NCI-H524 (cell line): ENCODE measurements around the gene SAMD1.

Source experiments
- DNase-seq, 2 experiments: peaks; one replicate each; lab custom pipeline; 2025; lab: John Stamatoyannopoulos, UW

The SAMD1 gene

DNA sequence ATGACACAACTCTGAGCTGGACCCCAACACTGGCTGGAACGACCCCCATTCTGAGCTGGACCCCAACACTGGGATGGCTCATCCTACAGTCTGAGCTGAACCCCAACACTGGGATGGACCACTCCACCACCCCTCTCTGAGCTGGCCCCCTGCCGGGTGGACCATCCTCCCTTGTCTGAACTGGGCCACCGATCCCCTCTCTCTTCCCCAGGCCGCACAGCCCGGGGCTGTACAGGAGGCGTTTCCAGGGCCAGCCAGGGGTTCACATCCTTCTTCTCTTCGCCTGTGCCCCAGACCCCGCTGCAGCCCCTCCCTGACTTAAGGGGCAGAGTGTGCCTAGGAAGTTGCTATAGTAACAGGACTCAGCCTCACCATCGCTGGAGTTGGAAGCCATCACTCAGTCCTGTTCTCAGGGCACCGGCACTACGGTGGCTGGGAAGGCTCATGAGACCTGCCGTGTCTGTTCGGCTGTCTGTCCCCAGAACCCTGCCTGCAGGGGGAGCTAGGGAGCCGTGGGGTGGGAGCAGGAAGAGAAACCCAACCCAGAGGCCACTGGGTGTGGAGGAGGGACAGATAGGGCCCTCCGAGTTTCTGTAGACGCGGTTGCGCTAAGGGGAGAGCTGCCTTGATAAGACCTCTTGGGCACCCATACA lies 23.3 kb upstream of the SAMD1 start:
- no peak for DNase-seq

- no peak for DNase-seq
Measured at GRCh38 chr19:14112809-14113385, 22.3 kb upstream of the SAMD1 start.

DNA sequence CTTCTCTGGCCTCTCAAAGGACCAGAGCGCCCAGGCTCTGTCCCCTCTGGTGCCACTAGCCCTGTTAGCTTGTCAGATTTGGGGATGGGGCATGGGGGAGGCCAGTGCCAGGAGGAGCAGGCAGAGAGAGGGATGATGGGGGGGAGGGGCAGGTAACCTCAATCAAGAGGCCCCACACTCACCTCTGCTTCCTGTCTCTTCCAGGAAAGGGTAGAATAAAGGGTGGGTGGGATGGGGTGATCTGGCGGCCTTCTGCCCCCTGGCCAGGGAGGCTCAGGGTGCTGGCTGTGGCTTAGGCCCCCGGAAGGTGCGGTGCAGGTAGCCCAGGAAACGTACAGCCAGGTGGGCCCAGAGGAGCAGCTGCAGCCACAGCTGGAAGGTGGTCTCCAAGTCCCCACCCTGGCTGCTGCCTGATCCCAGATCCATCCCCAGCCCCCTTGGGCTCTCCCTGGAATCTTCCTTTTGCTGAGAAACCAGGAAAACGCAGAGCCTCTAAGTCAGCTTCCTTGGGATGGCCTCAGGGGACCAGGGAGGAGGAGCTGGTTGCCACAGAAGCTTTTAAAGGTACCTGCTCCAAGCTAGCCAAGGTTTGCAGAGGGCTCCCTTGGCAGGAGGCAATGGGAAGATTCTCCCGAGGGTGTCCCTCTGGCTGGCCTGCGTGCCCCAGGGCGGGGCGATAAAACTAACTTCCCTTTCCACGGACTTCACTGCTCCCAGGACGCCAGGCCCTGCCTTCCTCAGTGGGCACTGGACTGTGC lies 21.7 kb upstream of the SAMD1 start:
- DNase-seq: no peak

- DNase-seq: no peak
Measured at GRCh38 chr19:14111486-14111885, 20.9 kb upstream of the SAMD1 start.

DNA sequence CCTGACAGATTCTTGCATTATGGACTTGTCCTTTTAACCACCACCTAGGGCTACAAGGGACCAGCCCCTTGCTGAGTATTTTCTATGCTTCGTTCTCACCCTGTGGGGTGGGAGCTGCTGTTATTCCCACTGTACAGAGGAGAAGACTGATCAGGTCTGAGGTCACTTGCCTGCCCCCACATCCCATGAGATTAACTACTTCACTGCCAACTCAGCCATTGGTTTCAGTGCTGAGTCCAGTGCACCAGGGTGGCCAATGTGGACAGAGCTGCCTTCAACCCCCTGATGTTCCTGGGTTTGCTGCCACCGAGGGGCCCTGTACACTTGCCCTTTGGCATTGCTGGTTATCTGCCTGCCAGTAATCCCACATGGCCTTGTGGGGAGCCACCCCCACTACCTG lies 20.1 kb upstream of the SAMD1 start:
- no peak for DNase-seq

DNA sequence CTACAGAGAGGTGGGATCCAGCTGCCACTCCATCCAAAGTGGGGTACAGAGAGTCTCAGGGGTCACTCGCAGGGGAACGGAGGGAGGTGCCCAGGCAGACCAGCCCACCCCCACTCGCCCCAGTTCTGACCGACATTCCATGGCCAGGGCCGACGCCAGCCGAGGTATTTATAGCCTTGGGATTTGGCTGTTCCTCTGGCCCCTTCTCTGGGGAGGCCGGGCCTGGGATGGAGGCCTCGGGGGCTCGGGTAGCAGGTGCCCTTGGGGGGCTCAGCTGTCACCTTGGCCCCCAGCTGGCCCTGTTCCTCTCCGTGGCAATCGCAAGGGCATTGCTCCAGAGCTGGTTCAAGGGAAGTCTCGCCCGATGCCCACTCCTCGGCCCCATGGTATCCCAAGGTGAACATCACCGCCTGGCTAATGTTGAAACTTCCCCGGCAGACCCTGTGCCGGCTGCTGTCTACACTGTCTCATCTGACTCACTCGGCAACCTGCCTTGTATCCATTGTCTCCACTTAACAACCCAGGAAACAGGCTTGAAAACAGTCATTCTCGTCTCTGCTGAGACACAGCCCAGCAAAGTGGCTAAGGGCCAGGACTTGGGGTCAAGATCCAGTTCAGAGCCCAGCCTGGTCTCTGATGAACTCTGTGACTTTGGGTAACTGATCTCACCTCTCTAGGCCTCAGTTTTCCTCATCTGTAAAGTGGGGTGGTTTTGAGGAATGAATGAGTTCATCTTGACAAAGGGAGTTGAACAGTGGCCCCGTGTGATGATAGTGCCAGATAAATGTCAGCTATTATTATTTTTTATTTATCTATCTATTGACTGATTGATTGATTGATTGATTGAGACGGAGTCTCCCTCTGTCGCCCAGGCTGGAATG lies 17.3 kb upstream of the SAMD1 start:
- DNase-seq: no peak

DNA sequence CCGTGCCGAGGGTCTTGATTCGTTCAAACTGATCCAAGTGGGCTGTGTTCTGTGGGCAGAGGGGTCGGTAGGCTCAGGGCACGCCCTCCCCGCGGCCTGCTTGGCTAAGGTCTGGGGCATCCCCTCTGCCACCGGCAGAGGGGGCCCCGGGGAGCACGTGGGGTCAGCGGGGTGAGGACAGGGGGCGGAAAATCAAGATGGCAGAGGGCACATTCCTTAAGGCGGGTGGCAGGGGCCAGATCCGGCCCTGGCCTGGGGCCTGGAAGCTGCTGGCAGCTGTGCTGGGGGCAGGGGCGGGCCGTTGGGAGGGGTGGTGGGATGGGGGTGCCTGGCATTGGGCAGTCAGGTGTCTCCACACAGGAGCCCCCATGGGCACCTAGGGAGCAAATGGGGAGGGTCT lies 16.3 kb upstream of the SAMD1 start:
- no peak for DNase-seq

DNA sequence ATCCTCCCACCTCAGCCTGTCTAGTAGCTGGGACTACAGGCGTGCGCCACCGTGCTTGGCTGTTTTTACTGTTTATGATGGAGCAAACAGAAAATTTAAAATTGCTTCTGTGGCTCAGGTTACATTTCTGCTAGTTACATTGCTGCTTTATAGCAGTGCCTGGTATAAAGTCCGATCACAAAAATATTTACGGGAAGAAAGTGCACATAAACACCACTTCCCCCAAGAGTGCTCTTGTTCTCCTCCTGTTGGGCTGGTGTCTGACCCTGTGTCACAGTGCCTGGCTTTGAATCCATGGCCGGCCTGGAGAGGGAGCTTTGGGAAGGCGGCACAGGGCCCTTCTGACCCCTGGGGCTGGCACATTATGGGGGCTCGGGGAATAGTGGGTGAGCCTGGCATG lies 15.1 kb upstream of the SAMD1 start:
- DNase-seq: no peak

DNA sequence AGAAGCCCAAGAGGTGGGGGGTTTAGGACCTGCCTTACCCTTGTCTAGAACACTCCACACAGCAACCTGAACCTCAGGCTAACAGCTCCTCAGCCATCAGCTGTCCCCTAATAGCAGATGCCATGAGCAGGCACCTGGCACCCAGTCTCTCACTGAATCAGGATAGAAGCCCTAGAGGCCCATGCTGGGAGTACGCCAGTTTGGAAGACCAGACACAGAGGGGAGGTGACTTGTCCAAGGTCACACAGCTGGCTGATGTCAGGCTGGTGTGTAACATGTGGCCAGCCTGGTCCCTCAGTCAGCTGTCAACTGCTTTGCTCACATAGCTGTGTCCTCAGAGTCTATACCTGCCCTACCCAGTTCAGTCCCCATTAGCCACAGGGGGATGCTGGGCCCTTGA lies 12.8 kb upstream of the SAMD1 start:
- no peak for DNase-seq

DNA sequence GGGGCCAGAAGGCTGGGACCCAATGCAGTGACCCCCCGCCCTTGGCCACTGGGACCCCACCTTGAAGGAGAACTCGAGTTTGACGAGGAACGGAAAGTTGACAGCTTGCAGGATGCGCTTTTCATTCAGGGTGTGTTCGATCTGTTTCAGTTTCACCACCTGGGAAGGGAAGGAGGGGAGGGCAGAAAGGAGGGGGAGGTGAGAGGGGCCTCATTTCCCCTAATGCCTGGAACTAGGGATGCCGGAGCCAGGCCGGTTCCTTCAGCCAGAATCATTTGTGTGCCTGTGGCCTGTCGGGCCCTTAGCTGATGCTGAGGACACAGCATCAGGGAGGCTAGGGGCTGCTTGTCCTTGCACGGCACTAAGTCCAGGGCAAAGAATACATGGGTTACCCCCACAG lies 12.2 kb upstream of the SAMD1 start:
- no peak for DNase-seq

DNA sequence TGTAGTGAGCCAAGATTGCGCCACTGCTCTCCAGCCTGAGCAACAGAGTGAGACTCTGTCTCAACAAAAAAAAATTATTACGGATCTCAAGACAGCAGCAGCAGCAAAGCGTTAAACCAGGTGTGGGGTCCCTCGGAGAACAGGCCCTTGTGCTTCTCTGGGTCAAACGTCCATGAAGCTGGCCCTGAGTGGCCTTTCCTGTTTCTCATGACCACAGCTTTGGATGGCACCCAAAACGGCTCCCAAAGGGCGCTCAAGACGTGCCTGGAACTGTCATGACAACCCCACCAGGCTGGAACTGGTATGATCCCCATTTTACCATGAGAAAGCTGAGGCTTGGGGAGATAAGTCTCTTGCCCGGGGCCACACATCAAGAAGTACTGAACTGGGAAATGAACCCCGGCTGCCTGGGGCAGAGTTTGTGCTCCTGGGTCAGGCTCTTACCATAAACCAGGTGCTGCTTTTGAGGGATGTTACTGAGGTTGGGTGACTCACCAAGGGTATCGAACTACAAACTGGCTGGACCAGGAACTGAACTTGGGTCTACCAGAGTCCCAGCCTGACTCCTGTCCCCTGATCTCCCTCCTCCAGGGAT lies 11.6 kb upstream of the SAMD1 start:
- DNase-seq: no peak

GRCh38 chr19:14101003-14101545 lies 10.5 kb upstream of the SAMD1 start:
- DNase-seq: no peak

DNA sequence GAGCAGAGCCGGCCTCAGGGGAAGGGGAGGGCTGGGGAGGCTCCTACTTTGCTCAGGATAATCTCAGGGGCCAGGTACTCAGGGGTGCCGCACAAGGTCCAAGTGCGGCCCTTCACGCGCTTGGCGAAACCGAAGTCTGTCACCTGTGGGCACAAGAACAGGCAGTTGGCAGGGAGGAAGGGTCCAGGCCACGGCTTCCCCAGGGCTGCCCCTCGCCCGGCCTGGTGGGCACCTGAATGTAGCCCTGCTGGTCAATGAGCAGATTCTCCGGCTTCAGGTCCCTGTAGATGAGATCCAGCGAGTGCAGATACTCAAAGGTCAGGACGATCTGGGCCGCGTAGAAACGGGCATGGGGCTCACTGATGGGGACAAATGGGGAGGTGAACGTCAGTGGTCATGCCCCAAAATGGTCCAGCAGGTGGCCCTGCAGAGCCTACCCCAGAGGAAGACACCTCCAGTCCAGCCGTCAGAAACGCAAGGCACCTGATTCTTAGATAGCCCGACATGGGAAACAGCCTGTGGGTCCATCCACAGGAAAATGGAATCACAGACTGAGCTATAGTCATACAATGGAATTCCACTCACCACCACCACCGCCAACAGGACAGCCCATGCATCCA lies 7.1 kb upstream of the SAMD1 start:
- peak in 1 of 2 experiments; percentile 11 for DNase-seq

- DNase-seq: no peak
Measured at GRCh38 chr19:14096272-14096992, 5.9 kb upstream of the SAMD1 start.

GRCh38 chr19:14094854-14095253 lies 4.3 kb upstream of the SAMD1 start:
- no peak for DNase-seq

DNA sequence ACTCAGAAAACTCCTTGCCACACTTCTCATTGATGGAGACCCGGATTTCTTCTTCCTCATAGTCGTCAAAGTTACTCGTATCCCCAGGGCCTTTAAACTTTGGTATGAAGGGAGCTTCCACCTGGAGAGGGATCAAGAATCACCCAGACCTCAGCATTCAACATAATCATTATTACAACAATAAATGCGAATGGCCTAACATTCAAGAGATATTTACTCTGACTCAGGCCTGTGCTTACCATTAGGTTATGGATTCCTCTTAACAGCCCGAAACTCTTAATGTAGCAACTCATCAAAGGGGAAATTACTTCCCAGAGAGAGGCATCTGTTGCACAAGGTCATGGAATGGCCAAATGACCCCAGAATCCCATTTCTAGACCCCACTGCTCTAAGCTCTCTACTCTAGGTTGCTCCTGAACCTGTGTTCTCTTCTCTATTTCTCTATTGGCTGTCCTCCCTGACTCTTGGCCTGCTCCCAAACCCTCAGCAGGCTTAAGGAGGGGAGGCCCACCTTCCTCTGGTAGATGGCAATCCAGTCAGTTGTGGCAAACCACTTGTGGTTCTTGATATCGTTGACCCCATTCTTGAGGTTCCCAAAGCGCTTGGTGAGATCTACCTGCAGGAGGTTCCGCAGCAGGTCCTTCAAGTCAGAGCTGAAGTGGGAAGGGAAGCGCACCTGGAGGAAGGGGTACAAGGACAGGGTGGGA lies 2.7 kb upstream of the SAMD1 start:
- DNase-seq: no peak

DNA sequence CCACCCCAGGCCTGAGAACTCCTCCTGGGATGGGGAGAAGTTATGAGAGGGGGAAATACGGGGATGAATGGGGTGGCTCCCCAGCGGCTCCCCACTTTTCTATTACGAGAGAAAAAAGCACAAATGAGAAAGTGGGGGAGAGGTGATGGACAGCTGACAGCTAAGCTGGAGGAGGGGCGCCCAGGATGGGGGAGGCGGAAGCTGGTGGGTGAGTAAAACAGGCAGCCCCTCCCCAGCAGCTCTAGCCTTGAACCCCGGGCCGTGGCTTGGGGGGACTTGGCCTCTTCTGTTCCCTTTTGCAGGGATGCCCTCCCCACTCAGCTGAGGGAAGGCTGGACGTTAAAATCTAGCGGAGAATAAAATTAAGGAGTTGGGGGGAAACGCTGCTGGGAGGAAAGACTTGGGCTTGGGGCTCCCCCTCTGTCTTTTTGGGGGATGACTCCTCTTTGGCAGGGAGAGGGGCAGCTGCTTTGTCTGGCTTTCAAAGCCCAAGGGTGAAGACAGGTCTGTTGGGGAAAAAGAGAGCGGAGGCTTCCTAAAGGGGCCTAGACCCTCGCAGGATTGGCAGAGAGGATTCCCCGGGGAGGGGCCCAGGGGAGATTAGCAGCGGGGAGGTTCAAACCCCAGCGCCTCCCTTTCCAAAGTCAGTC lies 1.4 kb upstream of the SAMD1 start:
- DNase-seq: peak in 1 of 2 experiments; percentile 22

DNA sequence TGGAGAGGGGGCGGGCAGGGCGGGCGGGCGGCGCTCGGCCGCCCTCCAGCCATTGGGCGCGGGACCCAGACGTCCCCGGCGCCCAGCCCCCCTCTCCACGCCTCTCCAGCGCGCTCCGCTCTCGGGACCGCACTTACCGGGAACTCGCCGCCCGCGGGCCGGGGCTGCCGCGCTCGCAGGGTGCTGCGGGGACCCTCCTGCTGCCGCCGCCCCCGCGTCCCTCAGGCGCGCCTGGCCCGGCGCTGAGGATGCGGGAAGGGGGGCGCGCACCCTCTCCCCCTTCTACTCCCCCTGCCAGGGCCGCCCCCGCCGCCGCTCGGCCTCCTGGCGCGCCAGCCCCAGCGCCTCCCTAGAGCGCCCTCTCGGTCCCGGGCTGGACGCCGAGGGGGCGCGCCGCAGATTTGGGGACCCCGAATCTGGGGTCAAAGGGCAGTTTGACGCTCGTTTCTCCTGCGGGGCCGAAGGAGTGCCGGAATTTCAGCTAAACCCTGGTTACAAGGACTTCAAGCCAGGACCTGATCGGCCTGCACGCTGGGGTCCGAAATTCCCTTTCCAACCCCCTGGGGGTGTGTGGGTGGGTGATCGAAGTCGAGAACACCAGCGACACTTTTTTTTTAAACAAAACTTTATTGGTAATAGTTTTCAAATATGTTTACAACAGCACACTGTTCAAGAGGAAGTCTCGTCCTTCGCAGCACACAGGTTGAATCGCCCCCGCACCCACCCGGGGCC lies 696 bp upstream of the SAMD1 start:
- DNase-seq: peak; percentile 42 to 71
